ENCODE results near the gene LGALSL.
A peak's percentile ranks its signal among the peaks of the same experiment; 100 is the strongest.

- TF ChIP-seq CTCF (IDR thresholded peaks at IDR 0.05) (peak in 1 of 4 experiments; percentile 36), POLR2AphosphoS5 (IDR thresholded peaks at IDR 0.05) (peak; percentile 83)
These were observed 29.0 kb downstream of the LGALSL start for GRCh38 chr2:64482765-64483504.
